H9 (cell line): ENCODE measurements around the gene FASTKD2. TPM values are rescaled to one million over a fixed set of nuclear protein-coding genes. Genes with fewer than 3 reads are reported as not detected.

Source experiments
- DNase-seq: peaks from one replicate; pipeline ENCODE4 v3.0.0-alpha.2; 2017
- H2AFZ ChIP-seq: one replicate; pipeline ENCODE4 v1.6.1; 2013; ENCODE audit warnings: mild to moderate bottlenecking, low read length, control low read depth, moderate library complexity
- H2AK5ac ChIP-seq: 2 replicates; pipeline ENCODE4 v1.6.1; 2013; ENCODE audit warnings: low read length, control low read depth, mixed read lengths; ENCODE audit not compliant: insufficient read length
- H2BK120ac ChIP-seq: one replicate; pipeline ENCODE4 v1.6.1; 2013; ENCODE audit warnings: low read depth, mild to moderate bottlenecking, low read length, control low read depth, inconsistent platforms; ENCODE audit not compliant: poor library complexity, severe bottlenecking
- H2BK12ac ChIP-seq: 2 replicates; pipeline ENCODE4 v1.6.1; 2013; ENCODE audit warnings: low read length, control low read depth, mixed read lengths, low read depth; ENCODE audit not compliant: insufficient read length
- H2BK15ac ChIP-seq: 2 replicates; pipeline ENCODE4 v1.6.1; 2013; ENCODE audit warnings: low read depth, low read length, control low read depth
- H2BK20ac ChIP-seq: one replicate; pipeline ENCODE4 v1.6.1; 2013; ENCODE audit warnings: low read depth, mild to moderate bottlenecking, low read length, control low read depth, inconsistent platforms; ENCODE audit not compliant: poor library complexity, severe bottlenecking
- H2BK5ac ChIP-seq: 2 replicates; pipeline ENCODE4 v1.6.1; 2013; ENCODE audit warnings: low read length, control low read depth, mixed read lengths; ENCODE audit not compliant: insufficient read length
- H3K14ac ChIP-seq: 2 replicates; pipeline ENCODE4 v1.6.1; 2013; ENCODE audit warnings: low read length, control low read depth; ENCODE audit not compliant: insufficient read depth
- H3K18ac ChIP-seq: 2 replicates; pipeline ENCODE4 v1.6.1; 2013; ENCODE audit warnings: low read depth, mild to moderate bottlenecking, mixed read lengths, low read length, control low read depth; ENCODE audit not compliant: insufficient read length
- H3K23ac ChIP-seq: 2 replicates; pipeline ENCODE4 v1.6.1; 2013; ENCODE audit warnings: low read length, control low read depth, mixed read lengths, low read depth; ENCODE audit not compliant: insufficient read length
- H3K23me2 ChIP-seq: 2 replicates; pipeline ENCODE4 v1.6.1; 2013; ENCODE audit warnings: low read depth, mild to moderate bottlenecking, mixed read lengths, low read length, control low read depth; ENCODE audit not compliant: insufficient read length, poor library complexity, severe bottlenecking
- H3K27ac ChIP-seq: 2 replicates; pipeline ENCODE4 v1.5.1; 2013; ENCODE audit warnings: low read length, control low read depth, mixed read lengths, low read depth; ENCODE audit not compliant: insufficient read length
- H3K27me3 ChIP-seq: 2 replicates; pipeline ENCODE4 v1.6.1; 2013; ENCODE audit warnings: low read length, control low read depth, inconsistent platforms; ENCODE audit not compliant: insufficient read depth
- H3K4ac ChIP-seq: 2 replicates; pipeline ENCODE4 v1.6.1; 2013; ENCODE audit warnings: low read depth, mild to moderate bottlenecking, control low read depth, inconsistent platforms, low read length, moderate library complexity
- H3K4me1 ChIP-seq: 2 replicates; pipeline ENCODE4 v1.6.1; 2013; ENCODE audit warnings: low read length, control low read depth, inconsistent platforms; ENCODE audit not compliant: insufficient read depth
- H3K4me2 ChIP-seq: 2 replicates; pipeline ENCODE4 v1.6.1; 2013; ENCODE audit warnings: low read length, control low read depth, mixed read lengths; ENCODE audit not compliant: insufficient read length, insufficient read depth
- H3K56ac ChIP-seq: 2 replicates; pipeline ENCODE4 v1.6.1; 2013; ENCODE audit warnings: low read depth, mild to moderate bottlenecking, mixed read lengths, low read length, control low read depth; ENCODE audit not compliant: insufficient read length
- H3K79me1 ChIP-seq: 2 replicates; pipeline ENCODE4 v1.6.1; 2013; ENCODE audit warnings: low read depth, mild to moderate bottlenecking, moderate library complexity, low read length, control low read depth, inconsistent platforms; ENCODE audit not compliant: insufficient read depth, poor library complexity, severe bottlenecking
- H3K79me2 ChIP-seq: 2 replicates; pipeline ENCODE4 v1.6.1; 2013; ENCODE audit warnings: low read length, control low read depth, inconsistent platforms; ENCODE audit not compliant: insufficient read depth
- H3K9ac ChIP-seq: 2 replicates; pipeline ENCODE4 v1.6.1; 2013; ENCODE audit warnings: low read length, control low read depth, mixed read lengths; ENCODE audit not compliant: insufficient read length; ENCODE audit errors: extremely low read depth
- H3K9me3 ChIP-seq: one replicate; pipeline ENCODE4 v1.6.1; 2013; ENCODE audit warnings: low read depth, low read length, inconsistent platforms; ENCODE audit not compliant: control insufficient read depth
- H3T11ph ChIP-seq: one replicate; pipeline ENCODE4 v1.6.1; 2013; ENCODE audit warnings: mild to moderate bottlenecking, low read length, control low read depth, inconsistent platforms
- H4K20me1 ChIP-seq: one replicate; pipeline ENCODE4 v1.6.1; 2013; ENCODE audit not compliant: control insufficient read depth, insufficient read length, insufficient read depth
- H4K5ac ChIP-seq: 2 replicates; pipeline ENCODE4 v1.6.1; 2013; ENCODE audit warnings: low read depth, mild to moderate bottlenecking, mixed read lengths, low read length, control low read depth; ENCODE audit not compliant: insufficient read length
- H4K8ac ChIP-seq: replicated peaks from 2 replicates; pipeline ENCODE4 v1.6.1; 2013; ENCODE audit warnings: low read length, control low read depth, mixed read lengths, low read depth; ENCODE audit not compliant: insufficient read length
- H4K91ac ChIP-seq: 2 replicates; pipeline ENCODE4 v1.6.1; 2013; ENCODE audit warnings: low read depth, mild to moderate bottlenecking, moderate library complexity, mixed read lengths, low read length, control low read depth; ENCODE audit not compliant: insufficient read length
- H3K27ac Mint-ChIP-seq, 3 experiments: 2 replicates in 2 of 3; 3 replicates in 1 of 3; pipeline ENCODE4 v1.8.0; 2020 to 2021; ENCODE audit warnings: mixed read lengths in 3 of 3, mild to moderate bottlenecking in 1 of 3, moderate library complexity in 1 of 3
- H3K27me3 Mint-ChIP-seq: 2 replicates; pipeline ENCODE4 v1.8.0; 2021; ENCODE audit warnings: low read depth, mild to moderate bottlenecking, moderate library complexity, mixed read lengths
- H3K36me3 Mint-ChIP-seq, 3 experiments: 2 replicates in 2 of 3; 3 replicates in 1 of 3; pipeline ENCODE4 v1.8.0; 2020 to 2021; ENCODE audit warnings: low read depth in 3 of 3, mixed read lengths in 3 of 3; ENCODE audit not compliant: insufficient read depth in 1 of 3
- H3K4me1 Mint-ChIP-seq, 2 experiments: 2 replicates each; pipeline ENCODE4 v1.8.0; 2020; ENCODE audit warnings: mixed read lengths in 2 of 2
- H3K4me3 Mint-ChIP-seq, 2 experiments: 2 replicates in 1 of 2; 3 replicates in 1 of 2; pipeline ENCODE4 v1.8.0; 2020 to 2021; ENCODE audit warnings: mild to moderate bottlenecking in 2 of 2, mixed read lengths in 2 of 2, moderate library complexity in 1 of 2
- H3K9me3 Mint-ChIP-seq, 2 experiments: 2 replicates in 1 of 2; 3 replicates in 1 of 2; pipeline ENCODE4 v1.8.0; 2020; ENCODE audit warnings: mild to moderate bottlenecking in 2 of 2, mixed read lengths in 2 of 2, moderate library complexity in 1 of 2
- WGBS: extraction: QIAGEN DNeasy Blood & Tissue Kit; methylation state at CpG from one replicate; pipeline ENCODE4 v1.1.7; 2013; ENCODE audit warnings: missing lambda C conversion rate, low lambda C conversion rate, mixed read lengths; ENCODE audit not compliant: insufficient read length; ENCODE audit errors: extremely low coverage; 5-methylcytosine and 5-hydroxymethylcytosine counted together
- microRNA-seq: library from miRNA; unstranded; fragments of <30 nt; microRNA quantifications from one replicate; pipeline ENCODE4, GENCODE V29; 2020; ENCODE audit warnings: borderline microRNAs expressed
- total RNA-seq: library from RNA; stranded (reverse); gene quantifications from 2 replicates; pipeline ENCODE4 v1.2.1, GENCODE V29; 2021
- TF ChIP-seq, protein P1 (sequence below): fragments of 200-600 bp; sonication (generic); conservative IDR thresholded peaks from 3 replicates; pipeline ENCODE4 v1.8.0; 2021; ENCODE audit warnings: antibody characterized with exemption, mild to moderate bottlenecking

FASTKD2 gene
- total RNA-seq, 1 experiment from 2014 or later, result 39.2 TPM

DNA sequence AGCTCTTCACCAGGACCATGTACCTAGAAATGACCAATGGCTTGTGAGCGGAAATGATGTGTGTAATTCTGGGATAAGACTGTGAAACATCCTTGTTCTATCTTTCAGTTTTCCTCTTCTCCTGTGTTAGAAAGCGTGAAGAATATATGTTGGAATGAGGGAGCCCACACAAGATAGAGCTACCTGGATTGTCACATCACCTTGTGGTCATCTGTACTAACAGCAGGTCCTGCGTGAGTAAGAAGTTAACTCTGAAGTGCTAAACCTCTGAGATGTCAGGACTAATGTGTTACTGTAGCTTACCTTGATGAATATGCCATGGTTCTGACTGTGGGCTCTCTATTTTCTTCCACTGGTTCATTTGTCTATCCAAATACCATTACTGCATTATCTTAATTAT lies 75.6 kb downstream of the FASTKD2 start:
- H4K91ac ChIP-seq, result no peak overlapping the region
- H3K23me2 ChIP-seq, result no peaks in the 10 kb centered on the region
- H3K9me3 Mint-ChIP-seq, result peaks cover 0 to 3% of the 10 kb centered on the region in 2 experiments; a peak in 1 of 5 replicates
- H3T11ph ChIP-seq, result no peak overlapping the region
- no peak overlapping the region for H3K4ac ChIP-seq
- TF ChIP-seq, protein P1, sequence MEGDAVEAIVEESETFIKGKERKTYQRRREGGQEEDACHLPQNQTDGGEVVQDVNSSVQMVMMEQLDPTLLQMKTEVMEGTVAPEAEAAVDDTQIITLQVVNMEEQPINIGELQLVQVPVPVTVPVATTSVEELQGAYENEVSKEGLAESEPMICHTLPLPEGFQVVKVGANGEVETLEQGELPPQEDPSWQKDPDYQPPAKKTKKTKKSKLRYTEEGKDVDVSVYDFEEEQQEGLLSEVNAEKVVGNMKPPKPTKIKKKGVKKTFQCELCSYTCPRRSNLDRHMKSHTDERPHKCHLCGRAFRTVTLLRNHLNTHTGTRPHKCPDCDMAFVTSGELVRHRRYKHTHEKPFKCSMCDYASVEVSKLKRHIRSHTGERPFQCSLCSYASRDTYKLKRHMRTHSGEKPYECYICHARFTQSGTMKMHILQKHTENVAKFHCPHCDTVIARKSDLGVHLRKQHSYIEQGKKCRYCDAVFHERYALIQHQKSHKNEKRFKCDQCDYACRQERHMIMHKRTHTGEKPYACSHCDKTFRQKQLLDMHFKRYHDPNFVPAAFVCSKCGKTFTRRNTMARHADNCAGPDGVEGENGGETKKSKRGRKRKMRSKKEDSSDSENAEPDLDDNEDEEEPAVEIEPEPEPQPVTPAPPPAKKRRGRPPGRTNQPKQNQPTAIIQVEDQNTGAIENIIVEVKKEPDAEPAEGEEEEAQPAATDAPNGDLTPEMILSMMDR, result peak; percentile 68
- no peak for DNase-seq
- H3K27me3 ChIP-seq, result no peaks in the 10 kb centered on the region
- no peak overlapping the region for H3K4me3 Mint-ChIP-seq
- H3K79me1 ChIP-seq, result no peaks in the 10 kb centered on the region
- no peaks in the 10 kb centered on the region for H3K36me3 Mint-ChIP-seq
- no peak overlapping the region for H3K27ac Mint-ChIP-seq
- H4K8ac ChIP-seq, result no peak overlapping the region
- H3K9me3 ChIP-seq, result no peaks in the 10 kb centered on the region
- H3K27me3 Mint-ChIP-seq, result no peaks in the 10 kb centered on the region
- H4K5ac ChIP-seq, result no peak overlapping the region
- H2BK20ac ChIP-seq, result no peak overlapping the region
- H3K4me2 ChIP-seq, result no peak overlapping the region
- H2BK12ac ChIP-seq, result no peak overlapping the region
- no peak overlapping the region for H2AK5ac ChIP-seq
- H3K23ac ChIP-seq, result no peak overlapping the region
- peak overlapping the region; percentile 36 for H2AFZ ChIP-seq
- H2BK5ac ChIP-seq, result no peak overlapping the region
- peaks cover 0 to 2% of the 10 kb centered on the region in 2 experiments; a peak in 2 of 4 replicates for H3K4me1 Mint-ChIP-seq
- no peak overlapping the region for H3K56ac ChIP-seq
- no peak overlapping the region for H3K9ac ChIP-seq
- no peak overlapping the region for H2BK120ac ChIP-seq
- H3K79me2 ChIP-seq, result no peaks in the 10 kb centered on the region
- no peaks in the 10 kb centered on the region; the same call in 1 of the 2 replicates for H3K4me1 ChIP-seq
- H2BK15ac ChIP-seq, result no peak overlapping the region
- no peak overlapping the region for H3K27ac ChIP-seq
- no peaks in the 10 kb centered on the region for H4K20me1 ChIP-seq
- H3K18ac ChIP-seq, result no peak overlapping the region
- H3K14ac ChIP-seq, result no peak overlapping the region
- WGBS, result no CpG with 5 or more reads among the region's 3 CpGs

Small RNAs within 50 kb of the gene (microRNA-seq; reads per million reads assigned to microRNA genes)
- gene MIR3130-1, result not detected
- gene MIR3130-2, result not detected

Other genes with a start within 250 kb of the FASTKD2 start
- not detected in 2 replicates for gene FAM237A, start 123.1 kb upstream of the FASTKD2 start, total RNA-seq
- gene DYTN, start 47.2 kb upstream of the FASTKD2 start, total RNA-seq, result not detected in 2 replicates
- 1.3 and 1.4 TPM in 2 replicates for gene MDH1B, start 278 bp upstream of the FASTKD2 start, total RNA-seq
- 0.66 and 0.68 TPM in 2 replicates for gene CPO, start 173.9 kb downstream of the FASTKD2 start, total RNA-seq